ENCODE results near the gene TTC28.

The TTC28 gene

GRCh38 chr22:27988704-27989103 lies 690.9 kb downstream of the TTC28 start:
- no peak for DNase-seq (ENCODE audit: low spot score)

DNA sequence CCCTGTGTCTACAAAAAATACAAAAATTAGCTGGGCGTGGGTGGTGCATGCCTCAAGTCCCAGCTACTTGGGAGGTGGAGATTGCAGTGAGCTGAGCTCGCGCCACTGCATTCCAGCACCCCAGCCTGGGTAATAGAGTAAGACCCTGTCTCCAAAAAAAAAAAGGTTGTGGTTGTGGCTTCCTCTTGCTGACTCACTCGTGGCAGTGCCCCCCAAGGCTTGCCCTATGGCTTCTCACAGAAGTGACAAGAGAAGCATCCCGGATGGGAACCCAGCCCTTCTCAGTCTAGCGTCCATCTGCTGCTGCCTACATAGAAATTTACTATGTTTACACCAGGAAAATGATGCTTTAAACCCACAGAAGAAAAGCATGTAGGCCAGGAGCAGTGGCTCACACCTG lies 692.1 kb downstream of the TTC28 start:
- no peak for DNase-seq (ENCODE audit: low spot score)

GRCh38 chr22:27986937-27987336 lies 692.7 kb downstream of the TTC28 start:
- DNase-seq (ENCODE audit: low spot score) = no peak

GRCh38 chr22:27986459-27986858 lies 693.2 kb downstream of the TTC28 start:
- DNase-seq (ENCODE audit: low spot score) = no peak

- no peak for DNase-seq (ENCODE audit: low spot score)
Observed at GRCh38 chr22:27985323-27986275, 694.0 kb downstream of the TTC28 start.

DNA sequence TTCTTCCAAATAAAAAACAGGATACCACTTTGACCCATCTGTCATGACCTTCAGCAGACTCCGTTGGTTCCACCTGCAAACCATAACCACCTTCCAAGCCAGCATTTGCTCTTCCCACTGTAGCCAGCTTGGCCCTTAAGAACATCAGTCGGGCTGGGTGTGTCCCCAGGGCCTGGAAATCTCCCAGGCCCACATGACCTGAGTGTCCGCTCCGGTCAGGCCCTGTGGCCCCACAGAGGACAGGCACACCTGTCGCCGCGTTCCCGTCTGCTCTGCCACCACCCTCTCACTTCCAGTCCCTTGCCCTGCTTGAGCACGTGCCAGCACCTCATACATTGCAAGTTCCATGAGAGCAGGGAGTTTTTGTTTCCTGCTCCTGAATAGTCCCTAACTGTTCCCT lies 694.9 kb downstream of the TTC28 start:
- DNase-seq (ENCODE audit: low spot score) = no peak

GRCh38 chr22:27984001-27984695 lies 695.5 kb downstream of the TTC28 start:
- DNase-seq (ENCODE audit: low spot score) = no peak

DNA sequence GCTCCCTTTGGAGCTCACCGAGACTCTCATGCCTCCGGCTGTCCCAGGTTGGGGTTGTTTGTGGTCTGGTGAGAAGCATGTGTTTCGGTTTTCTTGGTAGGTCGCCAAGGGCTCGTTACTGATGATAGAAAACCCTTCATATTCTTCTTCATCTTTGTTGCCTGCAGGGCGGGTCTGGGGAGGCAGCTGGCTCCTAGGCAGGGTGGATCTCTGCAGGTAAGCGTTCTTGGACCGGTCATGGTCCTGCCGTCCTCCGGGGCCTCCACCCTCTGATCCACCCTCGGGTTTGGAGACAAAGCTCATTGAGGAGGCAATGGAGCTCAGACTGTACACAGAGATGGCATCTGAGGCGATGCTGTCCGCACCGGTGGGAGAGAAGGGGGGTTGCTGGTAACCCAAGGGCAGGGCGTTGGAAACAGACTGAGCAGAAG lies 696.3 kb downstream of the TTC28 start:
- no peak for DNase-seq (ENCODE audit: low spot score)

- DNase-seq (ENCODE audit: low spot score) = no peak
Observed at GRCh38 chr22:27982630-27983180, 696.9 kb downstream of the TTC28 start.

GRCh38 chr22:27982106-27982505 lies 697.5 kb downstream of the TTC28 start:
- no peak for DNase-seq (ENCODE audit: low spot score)

DNA sequence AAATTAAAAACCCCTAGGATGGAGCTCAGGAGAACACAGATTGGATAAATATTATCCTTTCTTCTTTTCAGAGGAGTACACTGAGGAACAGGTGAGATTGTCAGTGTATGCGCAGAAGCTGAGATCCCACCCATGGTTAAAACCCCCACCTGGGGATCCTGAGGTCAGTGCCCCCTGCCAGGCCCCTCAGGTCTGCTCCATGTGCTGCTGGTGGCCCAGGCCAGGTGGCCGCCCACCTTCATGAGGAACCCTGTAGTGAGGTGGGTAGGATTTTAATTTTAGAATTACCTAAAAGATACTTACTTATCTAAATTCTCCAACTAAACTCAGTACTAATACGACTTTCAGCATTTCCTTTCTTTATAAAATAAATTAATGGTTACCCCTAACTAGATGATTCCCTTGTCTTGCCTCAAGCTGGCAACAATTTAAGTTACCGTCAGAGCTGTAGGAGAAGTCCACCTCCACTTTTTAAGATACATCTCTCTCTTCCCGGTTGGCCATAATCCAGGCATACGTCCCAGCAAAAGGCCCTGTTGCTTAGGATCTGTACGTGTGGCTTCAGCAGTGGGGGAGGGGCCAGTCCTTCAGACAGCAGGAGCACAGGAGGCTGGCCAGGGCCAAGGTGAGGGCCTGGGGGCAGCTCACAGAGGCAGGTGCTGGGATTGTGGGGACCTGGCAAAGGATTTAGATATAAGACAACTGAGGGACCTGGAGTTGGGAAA lies 699.1 kb downstream of the TTC28 start:
- no peak for DNase-seq (ENCODE audit: low spot score)

GRCh38 chr22:27978802-27979201 lies 700.8 kb downstream of the TTC28 start:
- no peak for DNase-seq (ENCODE audit: low spot score)

- no peak for DNase-seq (ENCODE audit: low spot score)
Observed at GRCh38 chr22:27978317-27978716, 701.3 kb downstream of the TTC28 start.

DNA sequence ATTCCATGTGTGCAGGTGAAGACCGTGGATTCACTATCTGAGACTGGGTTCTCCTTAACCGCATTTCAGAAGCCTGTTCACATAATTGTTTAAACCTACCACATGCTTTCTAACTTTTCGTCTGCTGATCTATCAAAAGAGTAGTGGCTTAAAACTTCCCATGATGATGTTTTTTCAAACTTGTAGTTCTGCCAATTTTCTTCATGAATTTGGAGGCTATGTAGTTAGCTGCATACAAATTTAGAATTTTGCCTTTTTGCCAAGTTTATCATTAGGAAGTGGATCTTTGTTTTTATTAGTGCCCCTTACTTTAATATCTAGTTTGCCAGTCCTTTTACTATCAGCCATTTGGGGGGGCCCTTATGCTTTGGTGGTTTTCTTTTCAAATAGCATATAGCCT lies 703.1 kb downstream of the TTC28 start:
- DNase-seq (ENCODE audit: low spot score) = no peak

- peak; percentile 9 for DNase-seq (ENCODE audit: low spot score)
Observed at GRCh38 chr22:27975381-27976013, 704.1 kb downstream of the TTC28 start.

- DNase-seq (ENCODE audit: low spot score) = no peak
Observed at GRCh38 chr22:27973846-27974245, 705.8 kb downstream of the TTC28 start.

DNA sequence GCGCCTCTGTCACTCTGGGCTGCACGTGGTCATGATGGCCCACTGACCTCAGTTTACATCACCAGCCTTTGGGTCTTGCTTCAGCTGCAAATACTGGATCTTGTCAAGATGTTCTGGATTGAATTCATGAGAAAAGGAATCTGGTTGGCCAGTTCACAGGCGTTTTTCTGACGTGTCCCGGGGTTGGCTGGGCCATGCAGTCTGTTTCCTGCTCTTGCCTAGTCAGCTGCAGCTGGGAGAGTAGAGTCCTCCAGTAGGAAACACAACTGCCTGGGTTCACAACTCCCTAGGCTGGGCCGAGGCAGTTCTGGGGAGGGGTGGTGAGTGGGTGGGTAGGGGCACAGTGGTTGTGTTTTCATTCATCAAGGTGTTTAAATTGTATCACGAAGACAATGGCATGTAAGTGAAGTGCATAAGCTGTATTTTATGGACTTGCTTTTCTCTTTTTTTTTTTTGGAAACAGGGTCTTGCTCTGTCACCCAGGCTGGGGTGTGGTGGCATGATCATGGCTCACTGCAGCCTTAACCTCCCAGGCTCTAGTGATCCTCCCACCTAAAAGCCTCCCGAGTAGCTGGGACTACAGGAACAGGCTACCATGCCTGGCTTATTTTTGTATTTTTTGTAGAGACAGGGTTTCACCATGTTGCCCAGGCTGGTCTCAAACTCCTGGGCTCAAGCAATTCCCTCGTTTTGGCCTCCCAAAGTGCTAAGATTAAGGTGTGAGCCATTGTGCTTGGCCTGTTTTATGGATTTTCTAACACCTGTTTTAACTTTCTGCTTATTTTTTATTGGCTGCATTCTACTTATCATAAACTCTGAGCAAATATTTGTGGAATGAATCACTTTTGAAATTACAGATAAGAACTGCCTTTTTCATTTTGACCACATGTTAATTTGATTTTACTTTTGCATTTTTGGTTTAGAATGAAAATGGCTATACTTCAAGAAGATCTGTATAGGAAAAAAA lies 706.6 kb downstream of the TTC28 start:
- no peak for DNase-seq (ENCODE audit: low spot score)

GRCh38 chr22:27971926-27972325 lies 707.7 kb downstream of the TTC28 start:
- no peak for DNase-seq (ENCODE audit: low spot score)

GRCh38 chr22:27970596-27971220 lies 708.9 kb downstream of the TTC28 start:
- DNase-seq (ENCODE audit: low spot score) = no peak

Measured in putamen (tissue), 1 donor.